ENCODE data around the gene PAN3.

DNA sequence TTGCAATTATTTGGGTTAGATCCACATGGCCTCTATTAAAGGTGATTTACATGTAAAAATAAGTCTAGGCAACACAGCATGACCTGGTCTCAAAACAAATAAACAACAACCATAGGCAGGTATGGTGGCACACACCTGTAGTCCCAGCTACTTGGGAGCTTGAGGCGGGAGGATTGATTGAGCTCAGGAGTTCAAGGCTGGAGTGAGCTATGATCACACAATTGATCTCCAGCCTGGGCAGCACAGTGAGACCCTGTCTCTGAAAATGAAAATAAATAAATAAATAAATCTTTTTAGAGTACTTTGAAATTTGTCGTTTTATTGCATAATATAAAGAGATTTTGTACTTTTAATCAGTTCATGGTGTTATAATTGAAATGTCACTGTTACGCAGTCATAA, 93.3 kb downstream of the PAN3 start:
- TF ChIP-seq POLR2A (IDR thresholded peaks at IDR 0.05) (no peak), POLR2AphosphoS5 (IDR thresholded peaks at IDR 0.05; ENCODE audit: insufficient read depth in 1 of 2, low read depth in 1 of 2) (no peak)
- TF ChIP-seq, protein P1, sequence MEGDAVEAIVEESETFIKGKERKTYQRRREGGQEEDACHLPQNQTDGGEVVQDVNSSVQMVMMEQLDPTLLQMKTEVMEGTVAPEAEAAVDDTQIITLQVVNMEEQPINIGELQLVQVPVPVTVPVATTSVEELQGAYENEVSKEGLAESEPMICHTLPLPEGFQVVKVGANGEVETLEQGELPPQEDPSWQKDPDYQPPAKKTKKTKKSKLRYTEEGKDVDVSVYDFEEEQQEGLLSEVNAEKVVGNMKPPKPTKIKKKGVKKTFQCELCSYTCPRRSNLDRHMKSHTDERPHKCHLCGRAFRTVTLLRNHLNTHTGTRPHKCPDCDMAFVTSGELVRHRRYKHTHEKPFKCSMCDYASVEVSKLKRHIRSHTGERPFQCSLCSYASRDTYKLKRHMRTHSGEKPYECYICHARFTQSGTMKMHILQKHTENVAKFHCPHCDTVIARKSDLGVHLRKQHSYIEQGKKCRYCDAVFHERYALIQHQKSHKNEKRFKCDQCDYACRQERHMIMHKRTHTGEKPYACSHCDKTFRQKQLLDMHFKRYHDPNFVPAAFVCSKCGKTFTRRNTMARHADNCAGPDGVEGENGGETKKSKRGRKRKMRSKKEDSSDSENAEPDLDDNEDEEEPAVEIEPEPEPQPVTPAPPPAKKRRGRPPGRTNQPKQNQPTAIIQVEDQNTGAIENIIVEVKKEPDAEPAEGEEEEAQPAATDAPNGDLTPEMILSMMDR (IDR thresholded peaks at IDR 0.05): no peak
